ENCODE results near the gene MRPS7. TPM values are rescaled to one million over a fixed set of nuclear protein-coding genes. Genes with fewer than 3 reads are reported as not detected.

MRPS7 gene
- total RNA-seq, 1 experiment from 2014 or later: 125 TPM

GRCh38 chr17:75295201-75296158, 33.8 kb downstream of the MRPS7 start:
- Mint-ChIP-seq H3K4me3 (ENCODE audit: unreplicated experiment) (no peak overlapping the region), H3K27ac (ENCODE audit: unreplicated experiment) (peak overlapping the region; percentile 34), H3K27me3 (ENCODE audit: insufficient read depth, unreplicated experiment) (no peaks in the 10 kb centered on the region), H3K9me3 (ENCODE audit: unreplicated experiment) (no peaks in the 10 kb centered on the region), H3K4me1 (ENCODE audit: low read depth, unreplicated experiment) (peaks cover 8% of the 10 kb centered on the region), H3K36me3 (ENCODE audit: insufficient read depth, unreplicated experiment) (no peaks in the 10 kb centered on the region)
- no peak overlapping the region for H3K4me3 ChIP-seq (ENCODE audit: low read depth, low read length)
- intact Hi-C loops (cut with micrococcal nuclease; ENCODE audit: unreplicated experiment): no loop called here
- H3K9me3 ChIP-seq: no peaks in the 10 kb centered on the region
- no TSS peak for BruUV-seq (replicated peaks)
- no peak for TF ChIP-seq CTCF (IDR thresholded peaks at IDR 0.05; ENCODE audit: insufficient read depth in 1 of 2, low read depth in 1 of 2, low read length in 1 of 2, severe bottlenecking in 1 of 2, unreplicated experiment in 1 of 2)
- DNase-seq: peak; percentile 40 to 53
- CTCF ChIA-PET: no interaction called here
- no peaks in the 10 kb centered on the region; the same call in 1 of the 2 replicates for H3K36me3 ChIP-seq (ENCODE audit: control insufficient read depth, insufficient read depth, low read length)
- POLR2A ChIA-PET: interaction anchor here (0.7 kb wide), 1 partner anchor 113 kb away, joined by 3 read pairs; no protein-coding TSS in a partner anchor
- H3K27me3 ChIP-seq (replicated peaks; ENCODE audit: control insufficient read depth, insufficient read depth, low read length): no peaks in the 10 kb centered on the region
- H3K4me1 ChIP-seq: peaks cover 18% of the 10 kb centered on the region

- BruUV-seq (replicated peaks): no TSS peak
- Mint-ChIP-seq H3K9me3 (ENCODE audit: unreplicated experiment) (no peaks in the 10 kb centered on the region), H3K27me3 (ENCODE audit: insufficient read depth, unreplicated experiment) (no peaks in the 10 kb centered on the region), H3K27ac (ENCODE audit: unreplicated experiment) (no peak overlapping the region), H3K4me3 (ENCODE audit: unreplicated experiment) (no peak overlapping the region), H3K4me1 (ENCODE audit: low read depth, unreplicated experiment) (peaks cover 3% of the 10 kb centered on the region), H3K36me3 (ENCODE audit: insufficient read depth, unreplicated experiment) (no peaks in the 10 kb centered on the region)
- no peak for TF ChIP-seq CTCF (IDR thresholded peaks at IDR 0.05; ENCODE audit: insufficient read depth in 1 of 2, low read depth in 1 of 2, low read length in 1 of 2, severe bottlenecking in 1 of 2, unreplicated experiment in 1 of 2)
- ChIA-PET POLR2A (no interaction called here), CTCF (interaction anchor here (0.7 to 0.9 kb wide), 2 partner anchors 11 to 25 kb away, joined by 3 read pairs; partner anchors contain the start of gene SLC25A19)
- intact Hi-C loops (cut with micrococcal nuclease; ENCODE audit: unreplicated experiment): no loop called here
- Histone ChIP-seq H3K27me3 (replicated peaks; ENCODE audit: control insufficient read depth, insufficient read depth, low read length) (no peaks in the 10 kb centered on the region), H3K36me3 (ENCODE audit: control insufficient read depth, insufficient read depth, low read length) (no peaks in the 10 kb centered on the region; the same call in 1 of the 2 replicates), H3K4me3 (ENCODE audit: low read depth, low read length) (no peak overlapping the region), H3K9me3 (no peaks in the 10 kb centered on the region), H3K4me1 (peaks cover 8% of the 10 kb centered on the region)
- DNase-seq: no peak
These were observed 38.6 kb downstream of the MRPS7 start for GRCh38 chr17:75300280-75300679.

- POLR2A ChIA-PET: no interaction called here
- H3K27me3 ChIP-seq (replicated peaks; ENCODE audit: control insufficient read depth, insufficient read depth, low read length): no peaks in the 10 kb centered on the region
- no peak overlapping the region for H3K4me3 Mint-ChIP-seq (ENCODE audit: unreplicated experiment)
- no peak overlapping the region for H3K27ac Mint-ChIP-seq (ENCODE audit: unreplicated experiment)
- H3K4me1 ChIP-seq: peaks cover under 1% of the 10 kb centered on the region; the same call in 1 of the 2 replicates
- DNase-seq: no peak
- H3K36me3 ChIP-seq (ENCODE audit: control insufficient read depth, insufficient read depth, low read length): no peaks in the 10 kb centered on the region; the same call in 1 of the 2 replicates
- no peak for TF ChIP-seq CTCF (IDR thresholded peaks at IDR 0.05; ENCODE audit: insufficient read depth in 1 of 2, low read depth in 1 of 2, low read length in 1 of 2, severe bottlenecking in 1 of 2, unreplicated experiment in 1 of 2)
- CTCF ChIA-PET: interaction anchor here (0.9 kb wide), 1 partner anchor 12 kb away, joined by 3 read pairs; the partner anchor contains the start of gene SLC25A19
- H3K27me3 Mint-ChIP-seq (ENCODE audit: insufficient read depth, unreplicated experiment): no peaks in the 10 kb centered on the region
- intact Hi-C loops (cut with micrococcal nuclease; ENCODE audit: unreplicated experiment): no loop called here
- H3K9me3 Mint-ChIP-seq (ENCODE audit: unreplicated experiment): no peaks in the 10 kb centered on the region
- no peaks in the 10 kb centered on the region for H3K4me1 Mint-ChIP-seq (ENCODE audit: low read depth, unreplicated experiment)
- no TSS peak for BruUV-seq (replicated peaks)
- no peaks in the 10 kb centered on the region for H3K36me3 Mint-ChIP-seq (ENCODE audit: insufficient read depth, unreplicated experiment)
- H3K4me3 ChIP-seq (ENCODE audit: low read depth, low read length): no peak overlapping the region
- H3K9me3 ChIP-seq: no peaks in the 10 kb centered on the region
These were observed 39.4 kb downstream of the MRPS7 start for GRCh38 chr17:75301049-75301448.
